Neural progenitor cell (in vitro differentiated cells): Measurements from ENCODE around the gene ARHGAP5.

Source experiments
- CTCF ChIP-seq: fragments of 200-600 bp; sonication (generic); IDR thresholded peaks from 2 replicates; pipeline ENCODE4 v1.5.1; 2017; ENCODE audit warnings: antibody characterized with exemption, mild to moderate bottlenecking
- EZH2phosphoT487 ChIP-seq: fragments of 200-600 bp; sonication (generic); IDR thresholded peaks from 2 replicates; pipeline ENCODE4 v1.6.1; 2017; ENCODE audit warnings: antibody characterized with exemption

GRCh38 chr14:32189811-32190210, 112.7 kb downstream of the ARHGAP5 start:
- TF ChIP-seq CTCF (no peak), EZH2phosphoT487 (no peak)
